ENCODE results near the gene GNGT2.
"Not testable (repeated sequence)": the region's sequence is repeated elsewhere in the genome, so short reads cannot be mapped to it uniquely, and the experiment has no call there.

GNGT2 gene

DNA sequence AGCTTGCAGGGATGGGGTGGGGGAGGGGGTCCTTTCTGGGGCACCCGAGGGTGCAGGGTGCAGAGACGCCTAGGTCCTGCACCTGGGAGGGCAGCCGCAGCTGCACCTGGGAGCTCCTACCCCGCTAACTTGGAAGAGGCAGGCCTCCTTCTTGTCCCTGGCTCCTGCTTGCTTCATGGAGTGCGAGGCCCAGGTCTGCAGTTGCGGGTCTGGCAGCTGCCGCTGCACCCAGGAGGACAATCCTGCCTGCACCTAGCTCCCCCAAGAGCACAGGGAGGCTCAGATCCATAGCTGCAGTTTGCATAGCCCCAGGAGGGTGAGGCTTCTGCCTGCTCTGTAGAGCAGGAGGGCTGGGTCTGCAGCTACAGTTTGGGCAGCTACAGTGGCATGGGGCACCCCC, 26.6 kb downstream of the GNGT2 start:
- Histone ChIP-seq H3K79me2 (ENCODE audit: insufficient read depth, low read depth) (no peaks in the 10 kb centered on the region), H3K27me3 (ENCODE audit: insufficient read depth, low read depth) (no peaks in the 10 kb centered on the region), H4K20me1 (ENCODE audit: insufficient read depth) (no peaks in the 10 kb centered on the region), H3K4me1 (ENCODE audit: low read depth, poor library complexity, severe bottlenecking) (no peaks in the 10 kb centered on the region), H3K27ac (no peak overlapping the region), H3K9ac (no peak overlapping the region), H3K36me3 (ENCODE audit: insufficient read depth) (no peaks in the 10 kb centered on the region), H2AFZ (ENCODE audit: low read depth) (no peak overlapping the region), H3K4me3 (IDR thresholded peaks at IDR 0.05; ENCODE audit: insufficient read depth, low read depth, low read length) (no peak overlapping the region), H3K4me2 (no peak overlapping the region)
- TF ChIP-seq, protein P1, sequence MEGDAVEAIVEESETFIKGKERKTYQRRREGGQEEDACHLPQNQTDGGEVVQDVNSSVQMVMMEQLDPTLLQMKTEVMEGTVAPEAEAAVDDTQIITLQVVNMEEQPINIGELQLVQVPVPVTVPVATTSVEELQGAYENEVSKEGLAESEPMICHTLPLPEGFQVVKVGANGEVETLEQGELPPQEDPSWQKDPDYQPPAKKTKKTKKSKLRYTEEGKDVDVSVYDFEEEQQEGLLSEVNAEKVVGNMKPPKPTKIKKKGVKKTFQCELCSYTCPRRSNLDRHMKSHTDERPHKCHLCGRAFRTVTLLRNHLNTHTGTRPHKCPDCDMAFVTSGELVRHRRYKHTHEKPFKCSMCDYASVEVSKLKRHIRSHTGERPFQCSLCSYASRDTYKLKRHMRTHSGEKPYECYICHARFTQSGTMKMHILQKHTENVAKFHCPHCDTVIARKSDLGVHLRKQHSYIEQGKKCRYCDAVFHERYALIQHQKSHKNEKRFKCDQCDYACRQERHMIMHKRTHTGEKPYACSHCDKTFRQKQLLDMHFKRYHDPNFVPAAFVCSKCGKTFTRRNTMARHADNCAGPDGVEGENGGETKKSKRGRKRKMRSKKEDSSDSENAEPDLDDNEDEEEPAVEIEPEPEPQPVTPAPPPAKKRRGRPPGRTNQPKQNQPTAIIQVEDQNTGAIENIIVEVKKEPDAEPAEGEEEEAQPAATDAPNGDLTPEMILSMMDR (conservative IDR thresholded peaks at IDR 0.05; ENCODE audit: low read depth, low read length) = no peak

DNA sequence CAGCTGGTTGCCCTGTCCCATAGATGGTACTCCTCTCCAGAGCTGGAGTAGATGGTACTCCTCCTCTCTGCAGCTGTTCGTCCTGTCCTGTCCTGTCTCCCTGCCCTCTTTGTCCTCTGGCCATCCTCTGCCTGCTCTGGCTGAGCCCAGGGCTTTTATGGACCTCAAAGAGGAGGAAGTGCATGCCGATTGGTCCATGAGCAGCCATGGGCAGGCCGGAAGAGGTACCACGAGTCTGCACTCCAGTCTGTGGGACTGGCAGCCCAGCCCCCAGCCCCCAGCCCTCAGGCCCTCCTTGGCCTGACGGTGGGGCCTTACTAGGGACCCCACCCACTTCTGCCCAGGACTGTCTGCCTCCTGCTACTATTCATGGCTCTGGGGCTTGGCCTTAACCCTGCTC, 27.0 kb downstream of the GNGT2 start:
- Histone ChIP-seq H3K27ac (no peak overlapping the region), H3K4me1 (ENCODE audit: low read depth, poor library complexity, severe bottlenecking) (no peaks in the 10 kb centered on the region), H3K4me3 (IDR thresholded peaks at IDR 0.05; ENCODE audit: insufficient read depth, low read depth, low read length) (no peak overlapping the region), H3K4me2 (no peak overlapping the region), H3K79me2 (ENCODE audit: insufficient read depth, low read depth) (no peaks in the 10 kb centered on the region), H3K9ac (no peak overlapping the region), H3K36me3 (ENCODE audit: insufficient read depth) (no peaks in the 10 kb centered on the region), H3K27me3 (ENCODE audit: insufficient read depth, low read depth) (no peaks in the 10 kb centered on the region), H4K20me1 (ENCODE audit: insufficient read depth) (no peaks in the 10 kb centered on the region), H2AFZ (ENCODE audit: low read depth) (no peak overlapping the region)
- TF ChIP-seq, protein P1 (conservative IDR thresholded peaks at IDR 0.05; ENCODE audit: low read depth, low read length) = no peak

DNA sequence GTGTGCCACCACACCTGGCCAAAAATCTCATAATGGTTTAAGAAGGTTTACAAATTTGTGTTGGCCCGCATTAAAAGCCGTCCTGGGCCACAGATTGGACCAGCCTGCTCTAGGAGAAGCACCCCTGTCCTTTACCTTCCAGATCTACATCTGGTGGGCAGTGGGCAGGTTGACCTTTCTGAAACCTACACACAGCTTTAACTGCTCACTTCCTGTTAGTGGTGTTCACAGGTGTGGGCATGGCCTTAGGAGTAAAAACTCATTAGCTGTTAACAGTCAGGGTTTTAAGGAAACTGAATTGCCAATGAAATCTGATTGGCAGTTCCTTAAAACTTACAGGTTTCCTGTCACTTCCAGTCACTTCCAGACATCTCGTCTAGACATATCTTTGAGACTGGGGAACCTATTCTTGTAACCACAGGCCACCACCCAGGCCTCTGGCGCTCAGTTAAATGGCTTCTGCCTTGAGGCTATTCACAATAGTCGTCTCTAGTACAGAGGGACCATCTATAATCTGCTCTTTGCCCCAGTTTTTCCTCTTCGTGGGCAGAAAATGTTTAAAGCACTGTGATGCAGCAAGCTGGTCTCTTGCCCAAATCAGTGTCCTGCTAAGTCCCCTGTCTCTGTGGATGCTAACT, 29.3 kb downstream of the GNGT2 start:
- Histone ChIP-seq H2AFZ (ENCODE audit: low read depth) (no peak overlapping the region), H3K4me2 (no peak overlapping the region), H3K27me3 (ENCODE audit: insufficient read depth, low read depth) (no peaks in the 10 kb centered on the region), H3K79me2 (ENCODE audit: insufficient read depth, low read depth) (no peaks in the 10 kb centered on the region), H3K4me1 (ENCODE audit: low read depth, poor library complexity, severe bottlenecking) (no peaks in the 10 kb centered on the region), H3K36me3 (ENCODE audit: insufficient read depth) (no peaks in the 10 kb centered on the region), H3K9ac (no peak overlapping the region), H3K4me3 (IDR thresholded peaks at IDR 0.05; ENCODE audit: insufficient read depth, low read depth, low read length) (no peak overlapping the region), H4K20me1 (ENCODE audit: insufficient read depth) (no peaks in the 10 kb centered on the region), H3K27ac (no peak overlapping the region)
- TF ChIP-seq, protein P1 (conservative IDR thresholded peaks at IDR 0.05; ENCODE audit: low read depth, low read length) = no peak

DNA sequence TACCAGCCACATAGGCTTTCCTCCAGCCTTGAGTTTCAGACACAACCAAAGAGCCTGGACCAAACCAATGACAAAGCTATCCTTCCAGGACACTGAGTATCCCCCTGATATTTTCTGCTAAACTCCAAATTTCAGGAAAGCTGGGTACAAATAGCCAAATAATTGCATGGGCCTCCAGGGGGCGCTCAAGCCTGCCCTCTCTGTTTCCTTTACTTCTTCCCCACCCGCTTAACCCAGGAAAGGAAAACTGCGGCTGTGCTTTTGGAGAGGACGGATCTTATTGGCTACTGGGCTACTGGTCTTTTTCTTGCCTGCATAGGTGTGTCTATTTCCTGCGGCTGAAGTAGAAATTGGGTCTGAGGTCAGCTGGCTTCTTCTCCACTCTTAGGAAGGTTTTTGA, 30.1 kb downstream of the GNGT2 start:
- H3K36me3 ChIP-seq (ENCODE audit: insufficient read depth) = no peaks in the 10 kb centered on the region
- no peaks in the 10 kb centered on the region for H3K4me1 ChIP-seq (ENCODE audit: low read depth, poor library complexity, severe bottlenecking)
- H3K4me2 ChIP-seq = no peak overlapping the region
- no peak overlapping the region for H3K27ac ChIP-seq
- H3K79me2 ChIP-seq (ENCODE audit: insufficient read depth, low read depth) = no peaks in the 10 kb centered on the region
- no peaks in the 10 kb centered on the region for H3K27me3 ChIP-seq (ENCODE audit: insufficient read depth, low read depth)
- no peak overlapping the region for H3K4me3 ChIP-seq (IDR thresholded peaks at IDR 0.05; ENCODE audit: insufficient read depth, low read depth, low read length)
- TF ChIP-seq, protein P1 (conservative IDR thresholded peaks at IDR 0.05; ENCODE audit: low read depth, low read length) = peak; percentile 72
- H2AFZ ChIP-seq (ENCODE audit: low read depth) = no peak overlapping the region
- H3K9ac ChIP-seq = no peak overlapping the region
- H4K20me1 ChIP-seq (ENCODE audit: insufficient read depth) = no peaks in the 10 kb centered on the region

DNA sequence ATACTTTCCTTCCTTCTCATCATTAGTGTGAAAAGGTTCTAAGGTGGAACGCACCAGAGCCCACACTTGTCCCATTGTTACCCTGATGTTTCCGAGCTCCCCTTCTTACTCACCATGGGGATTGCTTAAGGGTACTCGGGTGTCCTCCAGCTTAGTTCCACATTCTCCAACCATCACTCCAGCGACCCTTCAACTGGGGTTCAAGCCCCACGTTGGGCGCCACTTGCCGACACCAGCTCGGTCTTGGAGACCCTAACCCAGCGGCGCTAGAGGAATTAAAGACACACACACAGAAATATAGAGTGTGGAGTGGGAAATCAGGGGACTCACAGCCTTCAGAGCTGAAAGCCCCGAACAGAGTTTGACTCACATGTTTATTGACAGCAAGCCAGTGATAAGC, 34.4 kb downstream of the GNGT2 start:
- not testable (repeated sequence) for H2AFZ ChIP-seq (ENCODE audit: low read depth); H3K4me2 ChIP-seq; H3K79me2 ChIP-seq (ENCODE audit: insufficient read depth, low read depth); H4K20me1 ChIP-seq (ENCODE audit: insufficient read depth); H3K4me3 ChIP-seq (IDR thresholded peaks at IDR 0.05; ENCODE audit: insufficient read depth, low read depth, low read length); H3K36me3 ChIP-seq (ENCODE audit: insufficient read depth); H3K4me1 ChIP-seq (ENCODE audit: low read depth, poor library complexity, severe bottlenecking); H3K27ac ChIP-seq; H3K9ac ChIP-seq; H3K27me3 ChIP-seq (ENCODE audit: insufficient read depth, low read depth)

DNA sequence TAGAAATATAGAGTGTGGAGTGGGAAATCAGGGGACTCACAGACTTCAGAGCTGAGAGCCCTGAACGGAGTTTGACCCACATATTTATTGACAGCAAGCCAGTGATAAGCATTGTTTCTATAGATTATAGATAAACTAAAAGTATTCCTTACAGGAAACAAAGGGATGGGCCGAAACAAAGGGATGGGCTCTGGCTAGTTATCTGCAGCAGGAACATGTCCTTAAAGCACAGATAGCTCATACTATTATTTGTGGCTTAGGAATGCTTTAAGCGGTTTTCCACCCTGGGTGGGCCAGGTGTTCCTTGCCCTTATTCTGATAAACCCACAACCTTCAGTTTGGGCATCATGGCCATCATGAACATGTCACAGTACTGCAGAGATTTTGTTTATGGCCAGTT, 39.7 kb downstream of the GNGT2 start:
- not testable (repeated sequence) for H3K4me1 ChIP-seq (ENCODE audit: low read depth, poor library complexity, severe bottlenecking); H4K20me1 ChIP-seq (ENCODE audit: insufficient read depth); H3K4me3 ChIP-seq (IDR thresholded peaks at IDR 0.05; ENCODE audit: insufficient read depth, low read depth, low read length); H3K27me3 ChIP-seq (ENCODE audit: insufficient read depth, low read depth); H3K4me2 ChIP-seq; H3K9ac ChIP-seq; H2AFZ ChIP-seq (ENCODE audit: low read depth); H3K27ac ChIP-seq; H3K79me2 ChIP-seq (ENCODE audit: insufficient read depth, low read depth); H3K36me3 ChIP-seq (ENCODE audit: insufficient read depth)
